HG03520 (cell line): Measurements from ENCODE around the gene DACH1.

Experiments used
- ATAC-seq: cut with Tn5 transposase; IDR thresholded peaks from one replicate; pipeline ENCODE4 v1.9.1; 2021; ENCODE audit warnings: mild to moderate bottlenecking, moderate library complexity; ENCODE audit not compliant: unreplicated experiment

Gene DACH1

GRCh38 chr13:71448080-71448630 is 418.8 kb downstream of the DACH1 start:
- ATAC-seq, result no peak

- ATAC-seq, result no peak
Observed at GRCh38 chr13:71437704-71438103, 429.3 kb downstream of the DACH1 start.

- no peak for ATAC-seq
Observed at GRCh38 chr13:71430681-71431080, 436.3 kb downstream of the DACH1 start.

- ATAC-seq, result no peak
Observed at GRCh38 chr13:71417205-71417604, 449.8 kb downstream of the DACH1 start.

GRCh38 chr13:71412231-71412630 is 454.8 kb downstream of the DACH1 start:
- no peak for ATAC-seq

- no peak for ATAC-seq
Observed at GRCh38 chr13:71408416-71408815, 458.6 kb downstream of the DACH1 start.

- ATAC-seq, result no peak
Observed at GRCh38 chr13:71399631-71400215, 467.3 kb downstream of the DACH1 start.

- no peak for ATAC-seq
Observed at GRCh38 chr13:71396149-71396548, 470.9 kb downstream of the DACH1 start.

GRCh38 chr13:71395053-71395452 is 472.0 kb downstream of the DACH1 start:
- ATAC-seq, result no peak

- ATAC-seq, result no peak
Observed at GRCh38 chr13:71394176-71394575, 472.8 kb downstream of the DACH1 start.
